HUES6 (cell line): ENCODE results near the gene CBARP.

ENCODE experiments used
- H3K27ac ChIP-seq: 2 replicates; pipeline ENCODE4 v1.7.0; 2013; ENCODE audit warnings: low read depth, mild to moderate bottlenecking, low read length, inconsistent platforms
- H3K27me3 ChIP-seq: 2 replicates; pipeline ENCODE4 v1.6.1; 2013; ENCODE audit warnings: low read length; ENCODE audit not compliant: control insufficient read depth, insufficient read depth
- H3K36me3 ChIP-seq: 2 replicates; pipeline ENCODE4 v1.6.1; 2013; ENCODE audit warnings: low read length; ENCODE audit not compliant: control insufficient read depth, insufficient read depth
- H3K4me1 ChIP-seq: 2 replicates; pipeline ENCODE4 v1.6.1; 2013; ENCODE audit warnings: low read length; ENCODE audit not compliant: control insufficient read depth, insufficient read depth
- H3K4me3 ChIP-seq: 2 replicates; pipeline ENCODE4 v1.5.1; 2013; ENCODE audit warnings: low read depth, low read length
- H3K9ac ChIP-seq: one replicate; pipeline ENCODE4 v1.6.1; 2013; ENCODE audit warnings: mild to moderate bottlenecking, low read length
- H3K9me3 ChIP-seq: 2 replicates; pipeline ENCODE4 v1.6.1; 2013; ENCODE audit warnings: low read depth, low read length; ENCODE audit not compliant: control insufficient read depth, insufficient read depth

Gene CBARP

GRCh38 chr19:1239796-1240737 is 2.3 kb upstream of the CBARP start:
- peak overlapping the region; percentile 49 for H3K9ac ChIP-seq
- no peaks in the 10 kb centered on the region for H3K27me3 ChIP-seq
- no peaks in the 10 kb centered on the region for H3K9me3 ChIP-seq
- H3K27ac ChIP-seq: peak overlapping the region; percentile 59; the same call in 1 of the 2 replicates
- peak overlapping the region; percentile 70 for H3K4me3 ChIP-seq
- H3K36me3 ChIP-seq: peaks cover 10% of the 10 kb centered on the region
- peaks cover 21% of the 10 kb centered on the region for H3K4me1 ChIP-seq

GRCh38 chr19:1239420-1239795 is 1.6 kb upstream of the CBARP start:
- no peaks in the 10 kb centered on the region for H3K9me3 ChIP-seq
- no peaks in the 10 kb centered on the region for H3K27me3 ChIP-seq
- peak overlapping the region; percentile 70 for H3K4me3 ChIP-seq
- H3K27ac ChIP-seq: no peak overlapping the region
- H3K9ac ChIP-seq: no peak overlapping the region
- peaks cover 15% of the 10 kb centered on the region for H3K4me1 ChIP-seq
- peaks cover 15% of the 10 kb centered on the region for H3K36me3 ChIP-seq

GRCh38 chr19:1238369-1239303 is 831 bp upstream of the CBARP start:
- Histone ChIP-seq H3K27me3 (no peaks in the 10 kb centered on the region), H3K4me3 (peak overlapping the region; percentile 83), H3K9me3 (no peaks in the 10 kb centered on the region), H3K4me1 (peaks cover 12% of the 10 kb centered on the region), H3K27ac (no peak overlapping the region), H3K36me3 (peaks cover 23% of the 10 kb centered on the region), H3K9ac (no peak overlapping the region)

DNA sequence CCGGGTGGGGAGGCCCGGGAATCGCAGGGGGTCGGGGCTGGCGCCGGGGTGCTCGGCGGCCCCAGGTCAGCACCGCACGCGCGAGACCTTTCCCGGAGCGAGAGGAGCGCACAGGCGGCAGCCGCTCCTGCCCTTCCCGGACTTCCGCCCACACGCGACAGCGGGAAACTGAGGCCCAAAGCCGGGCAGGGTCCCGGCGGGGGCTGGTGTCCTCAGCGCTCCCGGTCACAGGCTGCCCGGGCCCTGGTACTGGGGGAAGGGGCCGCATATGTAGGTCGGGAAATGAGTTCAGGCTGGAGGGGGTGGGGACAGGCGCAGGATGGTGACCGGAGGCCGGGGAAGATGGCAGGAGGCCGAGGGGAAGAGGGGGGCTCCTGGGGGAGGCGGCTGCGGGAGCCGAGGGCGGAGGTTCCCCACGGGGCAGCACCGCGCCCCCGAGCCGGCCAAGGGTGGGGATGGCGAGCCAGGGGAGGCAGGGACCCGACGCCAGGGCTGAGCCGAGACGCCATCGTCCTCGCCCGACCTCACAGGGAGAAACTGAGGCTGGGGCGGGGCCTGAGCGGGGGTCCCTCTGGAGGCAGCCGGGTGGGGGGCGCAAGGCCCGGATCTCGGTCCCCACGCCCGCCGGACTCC is 662 bp downstream of the CBARP start:
- Histone ChIP-seq H3K4me1 (peaks cover 12% of the 10 kb centered on the region), H3K36me3 (peaks cover 37% of the 10 kb centered on the region), H3K9me3 (no peaks in the 10 kb centered on the region), H3K9ac (peak overlapping the region; percentile 65), H3K27me3 (no peaks in the 10 kb centered on the region), H3K27ac (no peak overlapping the region; the same call in 1 of the 2 replicates), H3K4me3 (peak overlapping the region; percentile 83)

GRCh38 chr19:1236576-1236975 is 1.2 kb downstream of the CBARP start:
- Histone ChIP-seq H3K27ac (0 out of 2 replicates have a peak overlapping the region, but pooled peaks have one; percentile 28), H3K36me3 (peaks cover 42% of the 10 kb centered on the region), H3K27me3 (no peaks in the 10 kb centered on the region), H3K4me3 (peak overlapping the region; percentile 83), H3K9me3 (no peaks in the 10 kb centered on the region), H3K4me1 (peaks cover 12% of the 10 kb centered on the region), H3K9ac (peak overlapping the region; percentile 65)

- Histone ChIP-seq H3K4me1 (peaks cover 12% of the 10 kb centered on the region), H3K4me3 (peak overlapping the region; percentile 59), H3K27me3 (no peaks in the 10 kb centered on the region), H3K9me3 (no peaks in the 10 kb centered on the region), H3K9ac (peak overlapping the region; percentile 46), H3K27ac (0 out of 2 replicates have a peak overlapping the region, but pooled peaks have one; percentile 28), H3K36me3 (peaks cover 42% of the 10 kb centered on the region)
These were observed 1.9 kb downstream of the CBARP start for GRCh38 chr19:1235625-1236538.

DNA sequence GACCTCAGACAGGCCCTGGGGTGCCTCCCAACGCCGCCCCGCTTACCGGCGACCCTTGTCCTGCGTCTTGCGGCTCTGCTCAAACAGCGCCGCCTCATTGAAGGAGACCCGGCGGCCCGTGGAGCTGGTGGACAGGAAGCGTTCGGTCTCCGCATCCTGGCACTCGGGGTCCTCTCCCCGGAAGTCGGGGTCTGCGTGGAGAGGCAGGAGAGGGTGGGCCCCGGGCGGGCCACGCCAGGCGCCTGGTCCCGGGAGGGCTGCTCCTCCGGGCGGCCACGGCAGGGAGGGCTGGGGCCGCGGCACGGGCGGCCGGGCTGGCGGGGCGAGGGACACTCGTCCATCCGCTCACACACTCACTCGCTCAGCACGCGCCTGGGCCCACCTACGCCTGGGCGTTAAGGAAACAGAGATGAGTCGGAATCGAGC is 2.8 kb downstream of the CBARP start:
- H3K9me3 ChIP-seq: no peaks in the 10 kb centered on the region
- peaks cover 46% of the 10 kb centered on the region for H3K36me3 ChIP-seq
- no peak overlapping the region for H3K9ac ChIP-seq
- H3K4me3 ChIP-seq: no peak overlapping the region
- H3K4me1 ChIP-seq: peaks cover 11% of the 10 kb centered on the region
- H3K27ac ChIP-seq: no peak overlapping the region
- H3K27me3 ChIP-seq: no peaks in the 10 kb centered on the region

DNA sequence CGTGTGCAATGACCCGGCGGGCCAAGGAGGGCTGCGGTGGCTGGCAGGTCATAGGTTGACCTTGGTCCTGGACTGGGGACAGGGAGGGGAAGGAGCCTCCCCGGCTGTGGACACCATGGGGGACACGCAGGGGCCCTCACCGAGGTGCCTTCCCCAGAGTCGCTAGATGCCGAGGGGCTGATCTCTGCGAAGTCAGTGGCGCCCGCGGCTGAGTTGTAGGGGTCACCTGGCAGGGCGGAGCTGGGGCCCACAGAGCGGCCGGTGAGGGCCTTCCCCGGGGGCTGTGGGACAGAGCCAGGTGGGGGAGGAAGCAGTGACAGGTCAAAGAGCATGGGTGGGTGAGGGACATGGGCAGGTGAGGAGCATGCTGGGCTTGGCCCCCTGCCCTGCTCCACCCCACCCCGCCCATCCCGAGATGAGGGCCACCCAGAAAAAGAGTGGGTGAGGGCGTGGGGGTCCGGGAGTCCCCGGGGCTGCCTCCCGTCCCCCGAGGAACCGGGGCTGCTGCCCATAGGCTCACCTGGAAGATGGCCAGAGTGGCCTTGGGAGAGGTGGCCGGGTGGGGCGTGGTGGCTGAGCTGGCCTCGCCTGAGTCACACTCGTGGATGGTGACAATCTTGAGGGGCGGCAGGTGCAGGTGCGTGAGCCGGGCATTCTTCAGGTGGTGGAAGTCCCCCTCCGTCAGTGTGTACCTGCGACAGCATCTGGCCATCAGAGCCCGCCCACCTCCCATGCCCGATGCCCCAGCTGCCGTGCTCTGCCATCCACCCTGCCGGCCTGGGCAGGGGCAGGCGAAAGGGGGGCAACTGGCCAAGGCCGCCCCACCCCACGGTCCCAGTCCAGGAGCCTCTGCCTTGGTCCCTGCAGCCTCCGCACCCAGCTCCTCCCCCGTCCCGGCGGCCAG is 3.5 kb downstream of the CBARP start:
- Histone ChIP-seq H3K9ac (no peak overlapping the region), H3K27me3 (no peaks in the 10 kb centered on the region), H3K4me1 (peaks cover 5% of the 10 kb centered on the region; the same call in 1 of the 2 replicates), H3K27ac (no peak overlapping the region), H3K36me3 (peaks cover 46% of the 10 kb centered on the region), H3K9me3 (no peaks in the 10 kb centered on the region), H3K4me3 (no peak overlapping the region)

DNA sequence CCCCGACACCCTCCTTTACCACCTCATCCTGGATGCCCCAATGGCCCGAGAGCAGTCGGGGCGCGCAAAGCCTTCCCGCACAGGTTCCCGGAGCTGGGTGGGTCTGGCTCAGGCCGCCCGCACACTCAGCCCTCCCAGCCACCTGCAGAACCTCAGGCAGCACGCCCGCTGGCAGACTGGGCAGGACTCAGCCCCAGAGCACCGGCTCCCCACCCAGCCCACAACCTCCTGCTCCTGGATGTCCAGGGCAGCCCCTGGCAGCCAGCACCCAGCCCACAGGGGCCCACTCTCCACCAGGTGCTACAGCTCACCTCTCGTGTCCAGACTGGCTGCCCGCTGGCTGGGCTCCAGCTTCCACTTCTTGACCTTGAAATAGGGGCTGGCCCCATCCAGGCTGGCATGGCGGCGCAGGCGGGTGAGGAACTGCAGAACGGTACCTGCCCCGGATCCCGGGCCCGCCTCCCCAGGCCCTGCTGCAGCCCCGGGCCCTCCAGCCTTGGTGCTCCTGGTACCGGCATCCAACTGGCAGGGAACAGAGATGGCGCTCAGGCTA is 4.6 kb downstream of the CBARP start:
- H3K9ac ChIP-seq: no peak overlapping the region
- no peak overlapping the region for H3K4me3 ChIP-seq
- H3K36me3 ChIP-seq: peaks cover 47% of the 10 kb centered on the region
- no peaks in the 10 kb centered on the region for H3K9me3 ChIP-seq
- H3K27me3 ChIP-seq: no peaks in the 10 kb centered on the region
- H3K27ac ChIP-seq: no peak overlapping the region
- H3K4me1 ChIP-seq: peaks cover 5% of the 10 kb centered on the region; the same call in 1 of the 2 replicates
